Liver (tissue), 9 donors: ENCODE measurements around the gene IGF2R. TPM values are rescaled to one million over a fixed set of nuclear protein-coding genes. Genes with fewer than 3 reads are reported as not detected.

Experiments
- DNase-seq: peaks from one replicate; pipeline ENCODE4 v3.0.0-alpha.2; 2017; ENCODE audit warnings: low spot score
- H3K27ac ChIP-seq, 2 donors: one replicate each; pipeline ENCODE4 v1.7.0; 2013; ENCODE audit warnings: inconsistent platforms in 2 of 2, low read length in 2 of 2, control low read depth in 1 of 2, low read depth in 1 of 2, mild to moderate bottlenecking in 1 of 2
- H3K27me3 ChIP-seq, 4 donors: one replicate each; pipeline versions ENCODE4 v1.6.1 to v1.7.0; 2013; ENCODE audit warnings: low read length in 3 of 4, inconsistent platforms in 1 of 4, mild to moderate bottlenecking in 1 of 4, moderate library complexity in 1 of 4; ENCODE audit not compliant: control insufficient read depth in 4 of 4, insufficient read depth in 4 of 4
- H3K36me3 ChIP-seq, 4 donors: one replicate each; pipeline versions ENCODE4 v1.6.1 to v1.7.0; 2013; ENCODE audit warnings: low read length in 3 of 4, mild to moderate bottlenecking in 3 of 4, low read depth in 1 of 4, moderate library complexity in 1 of 4; ENCODE audit not compliant: control insufficient read depth in 4 of 4, insufficient read depth in 3 of 4
- H3K4me1 ChIP-seq, 4 donors: one replicate each; pipeline versions ENCODE4 v1.6.1 to v1.7.0; 2013; ENCODE audit warnings: low read length in 3 of 4, mild to moderate bottlenecking in 3 of 4, moderate library complexity in 1 of 4; ENCODE audit not compliant: control insufficient read depth in 4 of 4, insufficient read depth in 4 of 4
- H3K4me3 ChIP-seq, 3 donors: one replicate each; pipeline versions ENCODE4 v1.6.1 to v1.7.0; 2013; ENCODE audit warnings: low read length in 3 of 3, control low read depth in 1 of 3, low read depth in 1 of 3, mild to moderate bottlenecking in 1 of 3
- H3K9ac ChIP-seq, 2 donors: one replicate each; pipeline ENCODE4 v1.7.0; 2013; ENCODE audit warnings: low read length in 2 of 2, mild to moderate bottlenecking in 2 of 2, moderate library complexity in 2 of 2, control low read depth in 1 of 2, low read depth in 1 of 2
- H3K9me3 ChIP-seq, 4 donors: one replicate each; pipeline versions ENCODE4 v1.6.1 to v1.7.0; 2013; ENCODE audit warnings: low read length in 3 of 4; ENCODE audit not compliant: control insufficient read depth in 4 of 4
- EGR1 ChIP-seq, 2 donors: IDR thresholded peaks; 2 replicates each; pipeline ENCODE4 v1.6.1; 2016 to 2018; ENCODE audit warnings: antibody characterized with exemption in 2 of 2, low read depth in 2 of 2
- FOXA1 ChIP-seq: IDR thresholded peaks from 2 replicates; pipeline ENCODE4 v1.6.1; 2016; ENCODE audit warnings: antibody characterized with exemption
- GABPA ChIP-seq, 2 donors: IDR thresholded peaks in 1 of 2; conservative IDR thresholded peaks in 1 of 2; 2 replicates each; pipeline ENCODE4 v1.6.1; 2016; ENCODE audit warnings: antibody characterized with exemption in 2 of 2, mild to moderate bottlenecking in 1 of 2, moderate library complexity in 1 of 2
- HNF4A ChIP-seq, 2 donors: conservative IDR thresholded peaks; 2 replicates each; pipeline ENCODE4 v1.6.1; 2016; ENCODE audit warnings: antibody characterized with exemption in 2 of 2, mild to moderate bottlenecking in 2 of 2
- HNF4G ChIP-seq: IDR thresholded peaks from 2 replicates; pipeline ENCODE4 v1.6.1; 2016; ENCODE audit warnings: antibody characterized with exemption
- JUND ChIP-seq, 2 donors: IDR thresholded peaks; 2 replicates each; pipeline ENCODE4 v1.6.1; 2016; ENCODE audit warnings: antibody characterized with exemption in 2 of 2
- MAX ChIP-seq: IDR thresholded peaks from 2 replicates; pipeline ENCODE4 v1.6.1; 2016; ENCODE audit warnings: antibody characterized with exemption
- RAD21 ChIP-seq, 2 donors: IDR thresholded peaks; 2 replicates each; pipeline ENCODE4 v1.6.1; 2016; ENCODE audit warnings: antibody characterized with exemption in 2 of 2, mild to moderate bottlenecking in 2 of 2
- RXRA ChIP-seq, 2 donors: IDR thresholded peaks; 2 replicates each; pipeline ENCODE4 v1.6.1; 2017 to 2018; ENCODE audit warnings: antibody characterized with exemption in 2 of 2, mild to moderate bottlenecking in 1 of 2
- SP1 ChIP-seq: IDR thresholded peaks from 2 replicates; pipeline ENCODE4 v1.6.1; 2018; ENCODE audit warnings: antibody characterized with exemption, mild to moderate bottlenecking
- TAF1 ChIP-seq: conservative IDR thresholded peaks from 2 replicates; pipeline ENCODE4 v1.6.1; 2016; ENCODE audit warnings: antibody characterized with exemption, mild to moderate bottlenecking
- YY1 ChIP-seq: IDR thresholded peaks from 2 replicates; pipeline ENCODE4 v1.6.1; 2016; ENCODE audit warnings: antibody characterized with exemption, mild to moderate bottlenecking
- WGBS: extraction: QIAGEN DNeasy Blood & Tissue Kit; methylation state at CpG from one replicate; pipeline ENCODE4 v1.1.7; 2013; 5-methylcytosine and 5-hydroxymethylcytosine counted together
- polyA plus RNA-seq, 2 donors: library from polyadenylated mRNA; stranded (reverse) in 1 of 2; unstranded in 1 of 2; fragments of 200-250 nt in 1 of 2; fragments of >200 nt in 1 of 2; fragmentation: Nextera tagmentation in 1 of 2; extraction: Ambion mirVana in 1 of 2; gene quantifications; one replicate each; pipeline versions ENCODE4 v1.2.1 to v1.2.3, GENCODE V29; 2013 to 2015
- total RNA-seq, 2 donors: library from RNA; depleted of rRNA; stranded (reverse); fragments of >200 nt; gene quantifications; one replicate each; pipeline ENCODE4 v1.2.3, GENCODE V29; 2014
- TF ChIP-seq, protein P1 (sequence below): IDR thresholded peaks from 2 replicates; pipeline ENCODE4 v1.6.1; 2016; ENCODE audit warnings: antibody characterized with exemption, mild to moderate bottlenecking
- TF ChIP-seq, protein P2 (sequence below): fragments of 150-350 bp; IDR thresholded peaks from 2 replicates; pipeline ENCODE4 v1.5.1; 2017; ENCODE audit warnings: improper control_type of control experiment, low read depth, low read length; ENCODE audit not compliant: missing input control
- donor health status: healthy.
- donor health status: healthy.
- donor health status: healthy.
- donor health status: healthy.
- donor health status: healthy.

The IGF2R gene
- total and polyA plus RNA-seq, 4 donors: 16.6 to 84.9 (median 45.7) TPM

DNA sequence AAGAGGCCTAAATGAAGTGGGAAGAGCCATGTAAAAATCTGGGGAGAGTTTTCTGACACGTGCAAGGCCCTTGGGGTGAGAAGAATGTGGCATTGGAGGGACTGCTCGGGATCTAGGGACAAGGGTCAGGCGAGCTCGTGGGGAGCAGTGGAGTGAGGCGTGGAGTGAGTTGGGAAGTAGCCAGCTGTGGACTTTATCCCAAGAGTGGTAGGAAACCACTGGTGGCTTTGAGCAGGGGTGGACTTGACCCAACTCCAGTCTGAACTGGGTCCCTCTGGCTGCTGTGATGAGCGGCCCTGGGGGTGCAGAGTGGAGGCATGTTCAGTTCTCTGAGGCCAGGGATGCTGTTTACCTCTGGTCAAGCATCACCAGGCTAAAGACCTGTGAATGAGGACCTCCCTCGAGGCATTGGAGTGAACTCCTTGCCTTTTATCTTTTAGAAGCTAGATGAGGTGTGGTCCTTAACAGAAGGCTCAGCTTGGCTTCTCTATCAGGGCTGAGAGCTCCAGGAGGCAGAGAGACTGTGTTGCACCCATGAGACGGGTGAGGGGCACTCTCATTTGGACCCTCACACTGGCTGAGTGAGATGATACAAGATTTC is 173.3 kb downstream of the IGF2R start:
- Histone ChIP-seq H3K27me3 (no peaks in the 10 kb centered on the region), H3K9me3 (no peaks in the 10 kb centered on the region), H3K27ac (peak overlapping the region; percentile 75 to 92), H3K36me3 (peaks cover 4 to 37% (median 25%) of the 10 kb centered on the region in 4 donors), H3K9ac (no peak overlapping the region), H3K4me3 (no peak overlapping the region), H3K4me1 (peaks cover 10 to 43% (median 21%) of the 10 kb centered on the region in 4 donors)
- DNase-seq: no peak
- 60% methylated on average over 8 of the region's 8 CpGs for WGBS
- TF ChIP-seq, protein P1, sequence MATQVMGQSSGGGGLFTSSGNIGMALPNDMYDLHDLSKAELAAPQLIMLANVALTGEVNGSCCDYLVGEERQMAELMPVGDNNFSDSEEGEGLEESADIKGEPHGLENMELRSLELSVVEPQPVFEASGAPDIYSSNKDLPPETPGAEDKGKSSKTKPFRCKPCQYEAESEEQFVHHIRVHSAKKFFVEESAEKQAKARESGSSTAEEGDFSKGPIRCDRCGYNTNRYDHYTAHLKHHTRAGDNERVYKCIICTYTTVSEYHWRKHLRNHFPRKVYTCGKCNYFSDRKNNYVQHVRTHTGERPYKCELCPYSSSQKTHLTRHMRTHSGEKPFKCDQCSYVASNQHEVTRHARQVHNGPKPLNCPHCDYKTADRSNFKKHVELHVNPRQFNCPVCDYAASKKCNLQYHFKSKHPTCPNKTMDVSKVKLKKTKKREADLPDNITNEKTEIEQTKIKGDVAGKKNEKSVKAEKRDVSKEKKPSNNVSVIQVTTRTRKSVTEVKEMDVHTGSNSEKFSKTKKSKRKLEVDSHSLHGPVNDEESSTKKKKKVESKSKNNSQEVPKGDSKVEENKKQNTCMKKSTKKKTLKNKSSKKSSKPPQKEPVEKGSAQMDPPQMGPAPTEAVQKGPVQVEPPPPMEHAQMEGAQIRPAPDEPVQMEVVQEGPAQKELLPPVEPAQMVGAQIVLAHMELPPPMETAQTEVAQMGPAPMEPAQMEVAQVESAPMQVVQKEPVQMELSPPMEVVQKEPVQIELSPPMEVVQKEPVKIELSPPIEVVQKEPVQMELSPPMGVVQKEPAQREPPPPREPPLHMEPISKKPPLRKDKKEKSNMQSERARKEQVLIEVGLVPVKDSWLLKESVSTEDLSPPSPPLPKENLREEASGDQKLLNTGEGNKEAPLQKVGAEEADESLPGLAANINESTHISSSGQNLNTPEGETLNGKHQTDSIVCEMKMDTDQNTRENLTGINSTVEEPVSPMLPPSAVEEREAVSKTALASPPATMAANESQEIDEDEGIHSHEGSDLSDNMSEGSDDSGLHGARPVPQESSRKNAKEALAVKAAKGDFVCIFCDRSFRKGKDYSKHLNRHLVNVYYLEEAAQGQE: no peak
- TF ChIP-seq HNF4A (conservative IDR thresholded peaks at IDR 0.05): peak in 1 of 2 donors; percentile 5
- no peak for TF ChIP-seq EGR1 (IDR thresholded peaks at IDR 0.05; ENCODE audit: low read depth in 2 of 2)
- TF ChIP-seq JUND (IDR thresholded peaks at IDR 0.05): no peak
- no peak for TF ChIP-seq YY1

DNA sequence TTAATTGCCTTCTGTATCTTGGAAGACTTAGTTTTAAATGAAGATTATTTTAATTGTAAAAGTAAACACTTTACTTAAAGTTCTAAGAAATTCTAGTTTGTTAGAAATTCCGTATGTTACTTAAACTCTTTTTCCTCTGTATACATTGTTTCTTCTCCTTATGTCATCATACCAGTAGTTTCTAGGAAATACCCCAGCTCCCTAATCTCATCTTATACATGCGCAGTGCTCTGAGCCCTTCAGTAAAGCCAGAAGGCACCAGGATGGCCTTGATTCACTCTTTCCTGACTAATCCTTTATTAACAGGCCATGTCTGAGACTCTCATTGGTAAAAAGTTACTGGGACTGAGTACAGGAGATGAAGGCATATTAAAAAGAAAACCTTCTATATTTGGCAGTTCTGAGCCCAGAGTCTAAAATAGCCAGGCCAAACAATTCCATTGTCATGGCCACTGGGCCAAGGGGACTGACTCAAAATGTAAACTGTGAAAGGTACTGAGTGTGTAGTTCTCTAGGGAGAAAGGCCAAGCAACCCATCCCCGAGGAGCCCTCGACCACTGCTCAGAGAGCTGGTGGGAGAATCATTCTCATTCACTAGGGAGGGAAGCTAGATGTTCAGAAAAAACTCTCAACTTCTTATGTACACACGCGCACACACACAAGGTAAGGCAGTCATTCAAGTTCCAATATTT is 177.7 kb downstream of the IGF2R start:
- Histone ChIP-seq H3K27me3 (no peaks in the 10 kb centered on the region), H3K9me3 (no peaks in the 10 kb centered on the region), H3K9ac (no peak overlapping the region), H3K27ac (no peak overlapping the region), H3K4me1 (peaks cover 0 to 5% (median 1%) of the 10 kb centered on the region in 4 donors), H3K4me3 (no peak overlapping the region), H3K36me3 (peaks cover 4 to 52% (median 35%) of the 10 kb centered on the region in 4 donors)
- DNase-seq: no peak
- TF ChIP-seq, protein P2, sequence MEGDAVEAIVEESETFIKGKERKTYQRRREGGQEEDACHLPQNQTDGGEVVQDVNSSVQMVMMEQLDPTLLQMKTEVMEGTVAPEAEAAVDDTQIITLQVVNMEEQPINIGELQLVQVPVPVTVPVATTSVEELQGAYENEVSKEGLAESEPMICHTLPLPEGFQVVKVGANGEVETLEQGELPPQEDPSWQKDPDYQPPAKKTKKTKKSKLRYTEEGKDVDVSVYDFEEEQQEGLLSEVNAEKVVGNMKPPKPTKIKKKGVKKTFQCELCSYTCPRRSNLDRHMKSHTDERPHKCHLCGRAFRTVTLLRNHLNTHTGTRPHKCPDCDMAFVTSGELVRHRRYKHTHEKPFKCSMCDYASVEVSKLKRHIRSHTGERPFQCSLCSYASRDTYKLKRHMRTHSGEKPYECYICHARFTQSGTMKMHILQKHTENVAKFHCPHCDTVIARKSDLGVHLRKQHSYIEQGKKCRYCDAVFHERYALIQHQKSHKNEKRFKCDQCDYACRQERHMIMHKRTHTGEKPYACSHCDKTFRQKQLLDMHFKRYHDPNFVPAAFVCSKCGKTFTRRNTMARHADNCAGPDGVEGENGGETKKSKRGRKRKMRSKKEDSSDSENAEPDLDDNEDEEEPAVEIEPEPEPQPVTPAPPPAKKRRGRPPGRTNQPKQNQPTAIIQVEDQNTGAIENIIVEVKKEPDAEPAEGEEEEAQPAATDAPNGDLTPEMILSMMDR: no peak
- 95% methylated on average over 6 of the region's 6 CpGs for WGBS

GRCh38 chr6:160147146-160147536 is 178.3 kb downstream of the IGF2R start:
- Histone ChIP-seq H3K9me3 (no peaks in the 10 kb centered on the region), H3K9ac (no peak overlapping the region), H3K4me1 (peaks cover 0 to 2% (median 0%) of the 10 kb centered on the region in 4 donors), H3K27me3 (no peaks in the 10 kb centered on the region), H3K27ac (no peak overlapping the region), H3K4me3 (no peak overlapping the region), H3K36me3 (peaks cover 4 to 52% (median 38%) of the 10 kb centered on the region in 4 donors)
- 81% methylated on average over 3 of the region's 3 CpGs for WGBS
- no peak for DNase-seq
- TF ChIP-seq, protein P1: no peak
- TF ChIP-seq GABPA (IDR thresholded peaks at IDR 0.05 in 1 of 2, conservative IDR thresholded peaks at IDR 0.05 in 1 of 2) (no peak), YY1 (no peak), RAD21 (IDR thresholded peaks at IDR 0.05) (no peak), TAF1 (no peak), MAX (no peak), RXRA (IDR thresholded peaks at IDR 0.05) (no peak), JUND (IDR thresholded peaks at IDR 0.05) (no peak), FOXA1 (no peak), SP1 (no peak), HNF4G (no peak)
- TF ChIP-seq, protein P2: no peak
